Stimulated activated CD4-positive, alpha-beta T cell treated with anti-CD3 and anti-CD28 coated beads, Interleukin-12 subunit alpha, Interleukin-12 subunit beta, amount 100 ng/mL, for 24 hours (primary cell): ENCODE data around the gene YIF1B.

Experiments
- DNase-seq, 2 experiments: peaks; one replicate each; pipeline ENCODE4 v3.0.0-alpha.2; 2020; ENCODE audit warnings: low read depth in 2 of 2

The YIF1B gene

GRCh38 chr19:38306236-38306635, 9.5 kb downstream of the YIF1B start:
- no peak for DNase-seq

DNA sequence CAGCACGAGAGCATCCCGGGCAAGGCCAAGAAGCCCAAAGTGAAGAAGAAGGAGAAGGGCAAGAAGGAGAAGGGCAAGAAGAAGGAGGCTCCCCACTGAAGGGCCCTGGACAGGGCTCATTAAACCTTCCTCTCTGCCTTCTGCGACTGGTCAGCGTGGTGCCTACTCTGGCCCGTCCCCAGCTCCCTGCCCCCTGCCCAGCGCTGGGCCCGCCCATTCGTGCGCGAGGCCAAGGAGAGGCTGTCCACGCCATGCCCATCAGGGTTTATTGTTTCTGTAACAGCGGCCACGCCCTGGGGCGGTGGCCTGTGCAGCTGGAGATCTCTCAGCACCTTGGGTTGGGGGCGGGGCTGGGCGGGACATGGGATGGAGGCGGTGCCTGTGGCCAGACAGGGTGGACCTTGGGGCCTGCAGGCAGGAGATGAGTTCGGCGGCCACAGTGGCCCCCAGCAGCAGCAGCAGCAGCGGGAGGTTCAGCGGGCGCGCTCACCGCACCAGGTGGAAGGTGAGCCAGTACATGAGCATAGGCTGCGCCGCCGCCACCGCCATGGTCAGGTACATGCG, 10.8 kb downstream of the YIF1B start:
- no peak for DNase-seq

- DNase-seq, result no peak
These were observed 11.3 kb downstream of the YIF1B start for GRCh38 chr19:38304352-38304865.

GRCh38 chr19:38303517-38304351, 12.0 kb downstream of the YIF1B start, which contains the start of gene C19orf33:
C19orf33 (plus strand) TSS chr19:38304251; CDS start chr19:38304262, 11 bp downstream.
- DNase-seq, result no peak

- DNase-seq, result no peak
These were observed 16.7 kb downstream of the YIF1B start for GRCh38 chr19:38298821-38299680.

DNA sequence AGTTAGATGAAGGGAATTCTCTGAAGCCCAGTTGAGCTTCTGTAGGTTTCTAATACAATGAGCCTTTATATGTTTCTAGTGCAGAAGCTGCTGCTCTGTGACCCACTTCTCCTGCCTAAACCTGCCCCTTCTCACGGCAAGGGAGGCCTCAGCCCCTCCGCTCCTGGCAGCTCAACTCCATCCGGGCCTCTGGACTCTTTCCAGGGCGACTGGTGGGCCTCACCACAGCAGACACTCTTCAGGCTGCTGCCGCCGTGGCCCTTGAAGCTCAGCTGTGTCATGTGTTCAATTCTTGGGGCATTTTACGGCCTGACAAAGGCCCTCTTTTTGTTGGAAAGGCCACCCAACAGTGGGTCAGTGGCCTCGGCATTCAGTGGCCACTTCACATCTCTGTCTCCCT, 21.7 kb downstream of the YIF1B start:
- DNase-seq, result no peak

- no peak for DNase-seq
These were observed 22.5 kb downstream of the YIF1B start for GRCh38 chr19:38293281-38293680.

- no peak for DNase-seq
These were observed 23.9 kb downstream of the YIF1B start for GRCh38 chr19:38291855-38292254.

GRCh38 chr19:38290631-38291147, 25.1 kb downstream of the YIF1B start:
- no peak for DNase-seq

GRCh38 chr19:38289955-38290354, 25.8 kb downstream of the YIF1B start:
- DNase-seq, result no peak

DNA sequence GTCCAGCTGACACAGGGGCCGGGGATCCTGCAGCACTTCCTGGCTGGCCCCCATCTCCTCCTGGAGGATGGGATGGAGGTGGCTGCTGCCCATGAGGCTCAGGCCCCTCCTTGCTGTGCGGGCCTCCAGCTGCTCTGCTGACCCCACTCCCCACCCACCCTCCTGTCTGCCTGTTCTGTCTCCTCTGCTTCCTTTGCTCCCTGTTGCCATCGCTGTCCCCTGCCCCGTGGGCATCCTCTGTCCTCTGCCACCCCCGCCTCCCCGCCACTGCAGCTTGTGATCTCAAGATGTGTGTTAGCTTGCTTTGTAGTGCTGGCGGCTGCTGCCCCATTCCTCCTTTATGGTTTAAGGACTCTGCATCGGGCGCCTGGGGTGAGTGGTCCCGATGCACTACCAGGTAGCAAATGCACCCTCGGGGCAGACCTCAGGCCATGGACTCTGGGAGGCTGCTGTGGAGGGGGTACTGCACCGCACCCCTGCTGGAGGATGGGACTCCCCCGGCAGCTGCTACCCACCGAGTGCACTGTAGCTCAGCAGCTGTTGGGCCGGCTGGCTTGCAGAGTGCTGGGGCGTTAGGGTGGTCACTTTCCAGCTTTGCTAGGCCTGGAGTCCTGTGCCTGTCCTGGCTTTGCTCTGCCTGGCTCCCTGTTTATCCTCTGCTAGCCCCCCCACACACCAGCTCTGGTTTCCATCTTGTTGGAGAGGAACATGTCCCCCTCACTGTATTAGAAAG, 27.5 kb downstream of the YIF1B start:
- DNase-seq, result no peak

- no peak for DNase-seq
These were observed 28.1 kb downstream of the YIF1B start for GRCh38 chr19:38287604-38288003.

- DNase-seq, result no peak
These were observed 30.2 kb downstream of the YIF1B start for GRCh38 chr19:38285567-38285966.

DNA sequence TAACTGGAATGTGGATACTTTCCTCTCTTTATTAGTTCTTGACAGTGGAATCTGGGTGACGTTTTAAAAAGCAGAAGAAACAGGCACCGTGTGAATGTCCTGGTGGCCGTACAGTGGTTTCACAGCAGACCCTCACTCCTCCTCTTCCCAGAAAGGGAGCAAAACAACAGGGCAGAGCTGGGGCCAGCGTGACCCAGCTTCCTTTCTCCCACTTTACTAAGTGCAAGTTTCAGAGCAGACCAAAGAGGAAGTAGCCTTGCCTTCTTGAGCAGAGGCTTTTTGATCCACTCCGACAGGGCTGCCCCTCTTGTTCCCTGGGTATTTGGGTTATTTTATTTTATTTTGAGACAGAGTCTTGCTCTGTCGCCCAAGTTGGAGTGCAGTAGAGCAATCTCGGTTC, 31.3 kb downstream of the YIF1B start:
- DNase-seq, result no peak

DNA sequence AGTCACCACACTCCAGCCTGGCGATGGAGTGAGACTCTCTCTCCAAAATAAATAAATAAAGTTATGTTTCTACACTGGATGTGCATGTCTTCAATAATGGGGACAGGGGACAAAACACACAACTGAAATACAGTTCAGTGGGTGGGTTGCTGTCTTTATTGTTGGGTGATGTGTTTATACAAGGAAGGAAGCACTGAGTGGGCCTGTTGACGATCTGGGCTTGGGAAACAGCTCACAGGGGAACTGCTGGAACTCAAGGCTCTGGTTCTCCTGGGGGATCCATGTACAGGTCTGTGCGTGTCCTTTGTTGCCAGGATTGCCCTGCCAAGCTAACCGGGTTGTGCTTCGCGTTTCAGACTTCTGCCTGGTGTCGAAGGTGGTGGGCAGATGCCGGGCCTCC, 32.5 kb downstream of the YIF1B start:
- no peak for DNase-seq

GRCh38 chr19:38281811-38282566, 33.8 kb downstream of the YIF1B start:
- DNase-seq, result no peak

GRCh38 chr19:38280030-38280921, 35.5 kb downstream of the YIF1B start:
- no peak for DNase-seq

GRCh38 chr19:38278751-38279150, 37.0 kb downstream of the YIF1B start:
- DNase-seq, result no peak

DNA sequence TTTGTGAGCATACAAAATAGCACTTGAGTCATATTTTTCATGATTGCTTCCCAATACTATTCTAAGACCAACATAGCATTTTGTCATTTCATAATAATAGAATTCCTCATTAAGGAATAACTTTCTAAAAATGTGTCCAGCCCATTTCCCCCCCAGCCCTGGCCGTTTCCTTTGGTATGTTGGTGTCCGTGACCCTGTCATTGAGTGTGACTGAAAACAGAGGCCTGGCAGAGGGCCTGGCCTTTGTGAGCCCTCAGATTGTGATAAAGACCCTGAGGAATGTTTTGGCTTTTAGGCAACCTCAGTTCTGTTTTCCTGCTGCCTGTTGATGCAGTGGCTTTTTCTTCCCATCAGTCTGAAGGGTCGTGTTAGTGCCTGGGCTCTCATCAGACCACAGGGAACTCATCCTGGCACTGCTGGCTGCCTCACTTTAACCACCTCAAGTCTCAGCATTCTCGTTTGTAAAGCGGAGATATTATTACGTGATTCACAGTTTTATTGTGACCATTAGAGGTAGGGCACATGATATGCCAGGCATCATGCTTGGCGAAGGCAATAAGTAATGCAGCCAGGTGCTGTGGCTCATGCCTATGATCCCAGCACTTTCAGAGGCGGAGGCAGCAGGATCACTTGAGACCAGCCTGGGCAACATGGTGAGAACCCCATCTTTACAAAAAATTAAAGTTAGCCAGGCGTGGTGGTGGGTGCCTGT, 37.6 kb downstream of the YIF1B start:
- DNase-seq, result no peak
